ENCODE data around the gene PCDHA3. TPM values are rescaled to one million over a fixed set of nuclear protein-coding genes. Genes with fewer than 3 reads are reported as not detected.

The PCDHA3 gene
- total and polyA plus RNA-seq, 2 of the 13 experiments (the other 11 are each of a cell fraction or from before 2014, with no cell fraction given): not detected

GRCh38 chr5:140823475-140823874 lies 22.6 kb downstream of the PCDHA3 start:
- in situ Hi-C loops (cut with HindIII; ENCODE audit: extremely low pct_ligation_motif_present, low pct_unique_long_range_greater_than_20kb) (no loop called here), intact Hi-C loops (cut with micrococcal nuclease; ENCODE audit: unreplicated experiment) (no loop called here)
- no peak overlapping the region for H3K4me2 ChIP-seq (ENCODE audit: low read depth, low read length)
- H3K79me2 ChIP-seq (ENCODE audit: insufficient read depth, low read length): no peaks in the 10 kb centered on the region
- H3K36me3 ChIP-seq (replicated peaks in 1 of 2; ENCODE audit: control insufficient read depth in 1 of 2, insufficient read depth in 2 of 2, low read length in 2 of 2): no peaks in the 10 kb centered on the region
- no peak overlapping the region for H3K9ac ChIP-seq (ENCODE audit: insufficient read depth, low read depth, low read length)
- BruUV-seq (replicated peaks): no TSS peak
- no peaks in the 10 kb centered on the region; a peak in 1 of 5 replicates for H3K27me3 ChIP-seq (ENCODE audit: control insufficient read depth in 1 of 2, insufficient read depth in 2 of 2, low read length in 2 of 2)
- H3K9me3 ChIP-seq (ENCODE audit: low read length): no peaks in the 10 kb centered on the region
- ATAC-seq (no peak), FAIRE-seq (no peak), DNase-seq (ENCODE audit: low spot score) (no peak)
- H3K4me1 ChIP-seq (ENCODE audit: insufficient read depth, low read length): no peaks in the 10 kb centered on the region
- H2AFZ ChIP-seq (ENCODE audit: low read length): no peak overlapping the region
- 92% methylated on average over 37 of the region's 38 CpGs for WGBS (ENCODE audit: low lambda C conversion rate)
- POLR2A ChIA-PET: no interaction called here
- H4K20me1 ChIP-seq (ENCODE audit: insufficient read depth, low read length): no peaks in the 10 kb centered on the region
- H3K27ac ChIP-seq (ENCODE audit: extremely low read length, insufficient read depth, low read length): no peak overlapping the region
- CTCF ChIA-PET (ENCODE audit: low intra/inter-chr PET ratio, low total read pairs): no interaction called here
- no peak overlapping the region for H3K4me3 ChIP-seq (replicated peaks in 1 of 3; ENCODE audit: insufficient read depth in 1 of 3, low read depth in 2 of 3, low read length in 3 of 3)
- TF ChIP-seq HMGA1 (CRISPR knock-in tag; conservative IDR thresholded peaks at IDR 0.05): no peak
- no peak for TF ChIP-seq AKAP8 (CRISPR knock-in tag; IDR thresholded peaks at IDR 0.05)
- TF ChIP-seq, protein P1, sequence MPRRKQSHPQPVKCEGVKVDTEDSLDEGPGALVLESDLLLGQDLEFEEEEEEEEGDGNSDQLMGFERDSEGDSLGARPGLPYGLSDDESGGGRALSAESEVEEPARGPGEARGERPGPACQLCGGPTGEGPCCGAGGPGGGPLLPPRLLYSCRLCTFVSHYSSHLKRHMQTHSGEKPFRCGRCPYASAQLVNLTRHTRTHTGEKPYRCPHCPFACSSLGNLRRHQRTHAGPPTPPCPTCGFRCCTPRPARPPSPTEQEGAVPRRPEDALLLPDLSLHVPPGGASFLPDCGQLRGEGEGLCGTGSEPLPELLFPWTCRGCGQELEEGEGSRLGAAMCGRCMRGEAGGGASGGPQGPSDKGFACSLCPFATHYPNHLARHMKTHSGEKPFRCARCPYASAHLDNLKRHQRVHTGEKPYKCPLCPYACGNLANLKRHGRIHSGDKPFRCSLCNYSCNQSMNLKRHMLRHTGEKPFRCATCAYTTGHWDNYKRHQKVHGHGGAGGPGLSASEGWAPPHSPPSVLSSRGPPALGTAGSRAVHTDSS (CRISPR knock-in tag; conservative IDR thresholded peaks at IDR 0.05): no peak

DNA sequence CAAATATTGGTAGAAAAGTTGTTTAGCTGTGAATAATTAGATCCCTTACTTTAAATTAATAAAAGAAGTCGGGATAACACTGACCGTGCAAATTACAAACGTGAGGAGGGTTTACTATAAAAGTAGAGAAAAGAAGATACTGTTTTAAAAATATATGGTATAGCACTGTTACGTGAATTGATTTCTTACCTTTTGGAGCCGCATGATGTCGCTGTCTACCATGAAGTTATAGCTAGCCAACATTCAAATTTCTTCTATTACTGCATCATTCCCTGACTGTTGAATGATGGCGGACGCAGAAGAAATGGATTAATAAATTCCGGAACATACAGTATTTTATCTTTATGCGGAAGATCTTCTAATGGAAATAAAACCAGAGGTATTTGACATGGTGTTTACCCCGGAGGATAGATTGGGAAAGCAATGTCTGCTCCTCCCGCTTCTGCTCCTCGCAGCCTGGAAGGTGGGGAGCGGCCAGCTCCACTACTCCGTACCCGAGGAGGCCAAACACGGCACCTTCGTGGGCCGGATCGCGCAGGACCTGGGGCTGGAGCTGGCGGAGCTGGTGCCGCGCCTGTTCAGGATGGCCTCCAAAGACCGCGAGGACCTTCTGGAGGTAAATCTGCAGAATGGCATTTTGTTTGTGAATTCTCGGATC lies 27.0 kb downstream of the PCDHA3 start, which contains the start of gene PCDHA6:
Gene PCDHA6, plus strand, starts transcription at position 257 of the 658 bp plus-strand sequence. Its CDS starts 132 bp downstream, at position 389.
- 62% methylated on average over 27 of the region's 27 CpGs for WGBS (ENCODE audit: low lambda C conversion rate)
- H3K36me3 ChIP-seq (replicated peaks in 1 of 2; ENCODE audit: control insufficient read depth in 1 of 2, insufficient read depth in 2 of 2, low read length in 2 of 2): no peaks in the 10 kb centered on the region

More for the DNA sequence above, 27.0 kb downstream of the PCDHA3 start, which contains the start of gene PCDHA6:
- Histone ChIP-seq H3K27me3 (ENCODE audit: control insufficient read depth in 1 of 2, insufficient read depth in 2 of 2, low read length in 2 of 2) (no peaks in the 10 kb centered on the region; a peak in 1 of 5 replicates), H3K4me3 (replicated peaks in 1 of 3; ENCODE audit: insufficient read depth in 1 of 3, low read depth in 2 of 3, low read length in 3 of 3) (no peak within 1 kb of the TSS), H3K79me2 (ENCODE audit: insufficient read depth, low read length) (no peaks in the 10 kb centered on the region), H3K9me3 (ENCODE audit: low read length) (no peaks in the 10 kb centered on the region), H4K20me1 (ENCODE audit: insufficient read depth, low read length) (no peaks in the 10 kb centered on the region), H2AFZ (ENCODE audit: low read length) (no peak within 1 kb of the TSS), H3K4me1 (ENCODE audit: insufficient read depth, low read length) (no peaks in the 10 kb centered on the region), H3K27ac (ENCODE audit: extremely low read length, insufficient read depth, low read length) (no peak within 1 kb of the TSS), H3K9ac (ENCODE audit: insufficient read depth, low read depth, low read length) (no peak within 1 kb of the TSS), H3K4me2 (ENCODE audit: low read depth, low read length) (no peak within 1 kb of the TSS)
- no peak for TF ChIP-seq BHLHE40 (IDR thresholded peaks at IDR 0.05; ENCODE audit: low read length)
- TF ChIP-seq ARID3A (IDR thresholded peaks at IDR 0.05; ENCODE audit: low read depth, low read length): no peak
- TF ChIP-seq ZNF160 (CRISPR knock-in tag; IDR thresholded peaks at IDR 0.05): no peak
- no peak for TF ChIP-seq SNAI1 (CRISPR knock-in tag; IDR thresholded peaks at IDR 0.05; ENCODE audit: borderline replicate concordance)
- no peak for TF ChIP-seq SALL2 (CRISPR knock-in tag; IDR thresholded peaks at IDR 0.05)
- CTCF ChIA-PET (ENCODE audit: low intra/inter-chr PET ratio, low total read pairs): no interaction called here
- no peak for ATAC-seq
- intact Hi-C loops (cut with micrococcal nuclease; ENCODE audit: unreplicated experiment): no loop called here
- DNase-seq (ENCODE audit: low spot score): no peak
- POLR2A ChIA-PET: no interaction called here
- no peak for FAIRE-seq
- BruUV-seq (replicated peaks): no TSS peak
- in situ Hi-C loops (cut with HindIII; ENCODE audit: extremely low pct_ligation_motif_present, low pct_unique_long_range_greater_than_20kb): no loop called here
